Measurements from ENCODE around the gene TNRC18.
"Not testable (repeated sequence)": the region's sequence is repeated elsewhere in the genome, so short reads cannot be mapped to it uniquely, and the experiment has no call there.

TNRC18 gene

GRCh38 chr7:5349437-5350173, 74.0 kb downstream of the TNRC18 start:
- DNase-seq (ENCODE audit: low read depth): no peak

- DNase-seq (ENCODE audit: low read depth): no peak
These were observed 74.6 kb downstream of the TNRC18 start for GRCh38 chr7:5349005-5349380.

GRCh38 chr7:5348134-5349004, 75.3 kb downstream of the TNRC18 start:
- DNase-seq (ENCODE audit: low read depth): no peak

DNA sequence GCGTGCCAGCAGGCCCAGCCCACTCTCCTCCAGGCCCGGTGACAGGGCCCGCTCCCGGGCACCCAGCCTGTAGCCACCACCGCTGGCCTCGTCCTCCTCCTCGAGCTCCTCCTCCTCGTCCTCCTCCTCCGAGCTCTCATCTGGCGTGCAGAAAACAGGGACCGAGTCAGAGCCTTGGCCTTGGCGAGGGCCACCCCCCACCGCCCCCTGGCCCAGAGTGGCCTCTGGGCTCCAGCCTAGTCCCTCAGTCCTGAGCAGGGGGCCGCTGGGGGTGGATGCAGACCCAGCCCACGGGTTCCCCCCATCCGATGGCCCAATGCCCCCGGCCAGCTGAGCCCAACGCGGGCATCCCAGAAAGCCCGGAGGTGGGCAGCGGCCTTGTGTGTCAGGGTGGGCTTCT, 78.0 kb downstream of the TNRC18 start:
- no peak for DNase-seq (ENCODE audit: low read depth)

GRCh38 chr7:5345171-5345570, 78.5 kb downstream of the TNRC18 start:
- DNase-seq (ENCODE audit: low read depth): no peak

DNA sequence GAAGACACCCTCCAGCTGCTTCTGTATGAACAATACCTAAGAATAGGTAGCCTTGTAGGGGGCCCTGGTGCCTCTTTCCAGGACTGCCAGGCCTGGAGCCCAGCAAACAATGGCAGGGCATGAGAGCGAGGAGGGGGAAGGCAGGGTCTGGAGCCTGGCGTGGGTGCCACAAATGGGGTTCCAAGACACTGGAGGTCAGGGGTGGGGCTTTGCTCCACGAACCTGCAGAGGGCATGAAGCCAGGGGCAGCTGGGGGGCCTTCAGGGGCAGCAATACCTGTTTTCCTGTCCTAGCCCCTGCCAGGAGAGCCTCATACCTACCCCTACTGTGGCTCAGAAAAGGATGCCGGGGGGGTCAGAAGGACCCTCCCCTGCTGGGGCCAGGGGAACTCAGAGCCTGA, 79.3 kb downstream of the TNRC18 start:
- DNase-seq (ENCODE audit: low read depth): no peak

DNA sequence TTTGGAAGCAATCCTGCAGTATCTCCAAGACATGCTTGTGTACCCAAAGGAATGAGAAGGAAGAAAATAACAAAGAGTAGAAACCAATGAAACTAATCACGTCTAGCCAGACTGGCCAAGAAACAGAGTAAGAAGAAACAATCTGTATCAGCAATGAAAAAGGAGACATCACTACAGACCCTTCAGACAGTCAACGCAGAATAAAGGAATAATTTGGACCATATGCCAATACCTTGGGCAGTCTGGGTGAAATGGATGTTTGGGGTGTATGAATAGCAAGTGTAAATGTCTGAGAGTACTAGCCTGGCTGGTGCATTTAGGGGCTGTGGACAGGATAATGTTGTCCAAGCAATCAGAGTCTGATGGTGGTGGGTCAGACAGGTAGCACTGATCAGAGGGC, 79.8 kb downstream of the TNRC18 start:
- DNase-seq (ENCODE audit: low read depth): no peak

DNA sequence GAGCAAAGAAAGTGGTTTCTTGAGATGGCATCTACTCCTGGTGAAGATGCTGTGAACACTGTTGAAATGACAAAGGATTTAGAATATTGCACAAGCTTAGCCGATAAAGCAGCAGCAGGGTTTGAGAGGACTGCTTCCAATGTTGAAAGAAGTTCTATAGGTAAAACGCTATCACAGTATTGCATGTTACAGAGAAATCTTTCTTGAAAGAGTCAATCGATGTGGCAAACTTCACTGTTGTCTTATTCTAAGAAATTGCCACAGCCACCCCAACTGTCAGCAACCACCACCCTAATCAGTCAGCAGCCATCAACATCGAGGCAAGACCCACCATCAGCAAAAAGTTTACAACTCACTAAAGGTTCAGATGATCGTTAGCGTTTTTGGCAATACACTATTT, 81.0 kb downstream of the TNRC18 start:
- no peak for DNase-seq (ENCODE audit: low read depth)

DNA sequence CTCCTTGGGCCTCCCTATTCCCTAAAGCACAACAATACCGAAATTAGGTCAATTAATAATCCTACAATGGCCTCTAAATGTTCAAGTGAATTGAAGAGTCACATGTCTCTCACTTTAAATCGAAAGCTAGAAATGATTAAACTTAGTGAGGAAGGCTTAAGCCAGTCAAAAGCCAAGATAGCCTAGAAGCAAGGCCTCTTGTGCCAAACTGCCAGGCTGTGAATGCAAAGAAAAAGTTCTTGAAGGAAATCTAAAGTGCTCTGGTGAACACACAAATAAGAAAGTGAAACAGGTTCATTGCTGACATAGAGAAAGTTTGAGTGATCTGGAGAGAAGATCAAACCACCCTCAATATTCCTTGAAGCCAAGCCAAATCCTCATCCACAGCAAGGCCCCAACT, 83.7 kb downstream of the TNRC18 start:
- no peak for DNase-seq (ENCODE audit: low read depth)

DNA sequence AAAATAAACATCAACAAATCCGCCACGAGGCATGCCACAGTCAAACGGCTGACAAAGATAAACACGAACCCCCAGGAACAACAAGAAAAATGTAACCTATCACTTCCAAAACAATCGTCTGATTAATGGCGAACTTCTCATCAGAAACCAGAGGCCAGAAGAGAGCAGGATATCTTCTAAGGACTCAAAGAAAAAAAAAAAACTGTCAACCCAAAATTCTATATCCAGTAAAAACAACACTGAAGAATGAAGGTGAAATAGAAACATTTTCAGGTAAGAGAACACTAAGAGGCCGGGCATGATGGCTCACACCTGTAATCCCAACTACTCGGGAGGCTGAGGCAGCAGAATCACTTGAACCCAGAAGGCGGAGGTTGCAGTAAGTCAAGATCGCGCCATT, 86.6 kb downstream of the TNRC18 start:
- no peak for DNase-seq (ENCODE audit: low read depth)

- no peak for DNase-seq (ENCODE audit: low read depth)
These were observed 89.0 kb downstream of the TNRC18 start for GRCh38 chr7:5334671-5335070.

GRCh38 chr7:5333121-5334045, 90.3 kb downstream of the TNRC18 start:
- no peak for DNase-seq (ENCODE audit: low read depth)

GRCh38 chr7:5332579-5332978, 91.1 kb downstream of the TNRC18 start:
- DNase-seq (ENCODE audit: low read depth): no peak

GRCh38 chr7:5330288-5330687, 93.3 kb downstream of the TNRC18 start:
- no peak for DNase-seq (ENCODE audit: low read depth)

- no peak for DNase-seq (ENCODE audit: low read depth)
These were observed 98.7 kb downstream of the TNRC18 start for GRCh38 chr7:5324961-5325360.

DNA sequence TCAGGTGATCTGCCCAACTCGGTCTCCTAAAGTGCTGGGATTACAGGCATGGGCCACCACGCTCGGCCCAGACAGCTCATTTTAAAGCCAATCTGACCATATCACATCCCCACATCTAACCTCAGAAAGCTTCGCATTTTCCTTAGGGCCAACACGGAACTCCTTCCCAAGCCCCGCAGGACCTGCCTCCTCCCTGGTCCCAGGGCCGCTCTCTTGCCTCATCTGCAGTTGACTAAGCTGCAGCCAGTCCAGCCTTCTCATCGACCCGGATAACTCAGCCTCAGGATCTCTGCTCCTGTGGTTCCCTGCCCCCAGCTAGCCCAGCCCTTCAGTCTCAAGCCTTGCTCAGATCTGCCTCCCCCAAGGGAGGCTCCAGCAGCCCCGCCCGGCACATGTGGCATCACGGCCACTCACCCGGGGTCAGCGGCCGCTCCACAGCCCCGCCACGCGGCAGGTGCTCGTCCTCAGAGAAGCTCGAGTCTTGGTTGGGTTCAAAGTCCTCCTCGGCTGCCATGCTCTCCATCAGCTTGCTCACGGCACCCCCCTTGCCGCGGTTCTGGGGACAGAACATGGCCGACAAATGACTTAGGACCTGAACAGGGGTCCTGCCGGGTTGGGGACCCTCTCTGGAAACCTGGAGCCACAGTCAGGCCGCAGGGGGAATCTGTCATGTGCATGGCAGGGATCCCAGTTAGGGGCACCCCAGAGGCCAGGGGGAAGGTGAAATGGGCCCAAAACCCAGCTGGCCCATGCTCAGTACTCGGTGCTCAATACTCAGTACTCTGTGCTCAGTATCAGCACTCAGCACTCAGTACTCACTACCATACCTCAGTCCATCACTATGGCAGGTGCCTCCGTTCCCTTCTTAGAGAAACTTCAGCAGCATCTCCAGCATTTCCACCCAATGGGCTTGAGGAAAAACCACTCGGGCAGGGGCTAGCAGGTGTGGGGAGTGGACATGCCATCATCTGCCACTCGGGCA, 99.5 kb downstream of the TNRC18 start:
- not testable (repeated sequence) for DNase-seq (ENCODE audit: low read depth)

GRCh38 chr7:5322621-5323410, 100.8 kb downstream of the TNRC18 start:
- DNase-seq (ENCODE audit: low read depth): no peak

GRCh38 chr7:5320802-5321396, 102.7 kb downstream of the TNRC18 start:
- no peak for DNase-seq (ENCODE audit: low read depth)

DNA sequence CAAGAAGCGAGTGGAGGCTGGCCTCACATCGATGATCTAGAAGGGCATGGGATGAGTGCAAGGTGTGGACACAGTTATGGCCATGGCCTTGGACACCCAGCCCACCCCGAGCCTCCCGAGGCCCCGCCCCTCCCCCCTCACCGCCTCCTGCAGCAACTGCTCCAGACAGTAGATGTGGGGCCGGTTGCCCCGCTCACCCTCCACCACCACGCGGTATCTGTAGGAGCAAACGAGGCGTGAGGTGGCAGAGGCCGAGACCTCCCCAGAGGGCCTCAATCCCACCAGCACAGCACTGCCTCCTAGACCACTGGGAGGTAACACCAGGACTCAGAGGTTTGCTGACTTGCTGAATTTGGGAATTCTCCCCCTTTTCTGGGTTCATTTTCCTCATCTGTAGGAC, 103.2 kb downstream of the TNRC18 start:
- DNase-seq (ENCODE audit: low read depth): no peak

DNA sequence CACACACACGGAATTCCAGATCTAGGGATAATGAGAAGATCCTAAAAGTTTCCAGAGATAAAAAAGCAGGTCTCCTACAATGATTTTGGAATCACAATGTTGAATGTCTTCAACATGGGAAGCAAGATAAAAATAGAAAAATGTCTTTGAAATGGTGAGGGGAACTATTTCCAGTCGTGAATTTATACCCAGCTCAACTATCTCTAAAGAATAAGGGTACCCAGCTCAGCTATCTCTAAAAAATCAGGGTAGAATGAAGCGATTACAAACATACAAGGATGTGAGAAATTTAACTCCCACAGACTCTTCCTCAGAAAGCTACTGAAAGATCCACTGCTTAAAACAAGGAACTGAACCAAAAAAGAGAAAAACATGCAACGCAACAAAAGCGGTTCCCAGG, 105.0 kb downstream of the TNRC18 start:
- DNase-seq (ENCODE audit: low read depth): not testable (repeated sequence)

Data from ELR (cell line).